Activated naive CD4-positive, alpha-beta T cell treated with anti-CD3 and anti-CD28 coated beads for 36 hours (primary cell): Measurements from ENCODE around the gene USP22. TPM values are rescaled to one million over a fixed set of nuclear protein-coding genes. Genes with fewer than 3 reads are reported as not detected.
"Not testable (repeated sequence)": the region's sequence is repeated elsewhere in the genome, so short reads cannot be mapped to it uniquely, and the experiment has no call there.

Experiments
- CTCF ChIA-PET: fragments of 350-600 bp; sonication (Branson Sonifier 250); formaldehyde crosslinking; loops from one replicate; lab custom pipeline; 2021; ENCODE audit warnings: antibody characterized with exemption; lab: Charles Lee
- DNase-seq: peaks from one replicate; pipeline ENCODE4 v3.0.0-alpha.2; 2020
- H3K27ac Mint-ChIP-seq: one replicate; pipeline ENCODE4 v1.8.0; 2021; ENCODE audit warnings: mild to moderate bottlenecking, mixed read lengths
- H3K27me3 Mint-ChIP-seq: one replicate; pipeline ENCODE4 v1.8.0; 2021; ENCODE audit warnings: low read depth, mixed read lengths
- H3K36me3 Mint-ChIP-seq: one replicate; pipeline ENCODE4 v1.8.0; 2021; ENCODE audit warnings: low read depth, mixed read lengths
- H3K4me1 Mint-ChIP-seq: one replicate; pipeline ENCODE4 v1.8.0; 2021; ENCODE audit warnings: low read depth, mixed read lengths
- H3K4me3 Mint-ChIP-seq: one replicate; pipeline ENCODE4 v1.8.0; 2021; ENCODE audit warnings: mild to moderate bottlenecking, moderate library complexity, mixed read lengths
- H3K9me3 Mint-ChIP-seq: one replicate; pipeline ENCODE4 v1.8.0; 2021; ENCODE audit warnings: mixed read lengths
- intact Hi-C: fragments of 100-400 bp; cut with micrococcal nuclease; formaldehyde crosslinking; loops from one replicate; pipeline ENCODE4 v1.15.1; 2023
- total RNA-seq, 2 experiments: library from RNA; stranded (reverse); gene quantifications; one replicate each; pipeline ENCODE4 v1.2.3, GENCODE V29; 2021

Gene USP22
- total RNA-seq = 100 to 1,000 TPM; 140 to 144 TPM

DNA sequence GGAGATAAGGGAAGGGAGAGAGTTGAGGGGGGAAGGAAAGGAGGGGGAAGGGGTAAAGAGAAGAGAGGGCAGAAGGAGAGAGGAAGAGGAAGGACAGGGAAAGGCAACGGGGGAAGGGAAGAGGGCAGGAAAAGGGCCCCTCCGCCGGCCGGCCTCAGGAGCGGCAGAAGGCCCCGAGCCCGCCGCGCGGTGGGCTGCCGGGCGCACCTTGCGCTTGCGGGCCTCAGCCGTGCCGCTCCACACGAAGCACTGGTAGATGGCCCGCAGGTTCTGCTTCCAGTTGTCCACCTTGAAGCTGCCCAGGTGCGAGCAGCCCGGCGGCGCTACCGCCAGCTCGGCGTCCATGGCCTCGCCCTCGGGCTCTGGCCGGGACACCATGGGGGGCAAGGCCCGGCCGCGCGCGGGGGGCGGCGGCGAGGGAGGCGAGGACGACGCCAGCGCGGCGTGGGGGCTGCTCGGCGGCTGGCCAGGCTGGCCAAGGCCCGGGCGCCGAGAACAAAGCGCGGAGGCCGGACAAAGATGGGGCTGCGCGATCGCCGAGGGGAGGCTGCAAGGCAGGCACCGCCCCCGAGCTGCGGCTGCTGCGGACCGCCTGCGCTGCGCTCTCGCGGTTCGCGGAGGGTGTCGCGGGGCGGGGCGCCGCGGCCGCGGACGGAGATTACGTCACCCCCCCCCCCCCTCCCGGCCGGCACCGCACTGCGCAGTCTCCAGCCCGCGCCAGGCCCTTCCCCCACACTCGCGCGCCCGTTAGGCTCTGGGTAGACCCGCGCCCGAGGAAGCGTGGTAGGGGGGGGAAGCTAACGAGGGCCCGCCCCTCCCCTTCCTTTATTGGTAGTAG, at the start of gene USP22:
Gene USP22, minus strand, starts transcription at position 554 of the 838 bp plus-strand sequence. Its CDS starts 176 bp downstream, at position 378.
- DNase-seq = no peak
- H3K4me1 Mint-ChIP-seq = peaks cover 32% of the 10 kb centered on the region
- H3K9me3 Mint-ChIP-seq = no peaks in the 10 kb centered on the region
- intact Hi-C loops = loop anchor here (1.0 to 5.0 kb wide), 12 partner anchors 8 to 888 kb away; partner anchors contain the start of genes DHRS7B, NATD1 and TMEM11
- no peaks in the 10 kb centered on the region for H3K27me3 Mint-ChIP-seq
- H3K36me3 Mint-ChIP-seq = peaks cover 10% of the 10 kb centered on the region
- CTCF ChIA-PET = interaction anchor here (0.6 to 2.7 kb wide), 11 partner anchors 9 to 245 kb away, joined by 3 to 25 read pairs (median 5); no protein-coding TSS in a partner anchor
- peak within 1 kb of the TSS; percentile 95 for H3K27ac Mint-ChIP-seq
- H3K4me3 Mint-ChIP-seq = peak within 1 kb of the TSS; percentile 99

DNA sequence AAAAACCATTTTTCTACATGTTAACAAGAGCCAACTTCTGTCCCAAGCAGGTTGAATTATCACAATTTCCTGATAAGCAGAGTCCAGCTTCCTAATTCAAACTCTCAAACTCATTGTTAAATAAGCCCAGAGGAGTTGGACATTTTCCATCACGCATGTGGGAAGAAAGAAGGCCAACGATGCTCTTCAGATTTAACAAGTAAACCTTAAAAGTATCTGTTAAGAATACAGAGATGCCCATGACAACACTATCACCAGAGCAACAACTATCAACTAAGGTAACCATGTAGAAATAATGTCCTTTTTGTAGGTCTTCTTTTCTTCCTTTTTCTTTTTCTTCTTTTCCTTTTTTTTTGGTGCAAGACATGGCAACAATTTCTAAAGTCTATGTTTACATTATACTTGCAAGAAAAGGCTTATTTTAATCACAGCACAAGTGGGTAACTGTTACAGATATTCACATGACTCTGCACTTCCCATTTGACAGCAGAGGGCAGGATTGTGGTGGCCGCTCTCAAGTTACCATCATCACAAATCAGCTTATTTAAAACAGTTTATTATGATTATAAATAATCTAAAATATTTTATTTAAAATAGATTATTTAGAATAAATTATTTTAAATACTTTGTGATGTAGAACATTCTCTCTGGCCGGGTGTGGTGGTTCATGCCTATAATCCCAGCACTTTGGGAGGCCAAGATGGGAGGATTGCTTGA, 48.2 kb upstream of the USP22 start:
- Mint-ChIP-seq H3K9me3 (no peaks in the 10 kb centered on the region), H3K36me3 (no peaks in the 10 kb centered on the region), H3K27me3 (no peaks in the 10 kb centered on the region), H3K4me1 (no peaks in the 10 kb centered on the region), H3K27ac (no peak overlapping the region), H3K4me3 (no peak overlapping the region)
- intact Hi-C loops = no loop called here
- DNase-seq = no peak
- CTCF ChIA-PET = no interaction called here

DNA sequence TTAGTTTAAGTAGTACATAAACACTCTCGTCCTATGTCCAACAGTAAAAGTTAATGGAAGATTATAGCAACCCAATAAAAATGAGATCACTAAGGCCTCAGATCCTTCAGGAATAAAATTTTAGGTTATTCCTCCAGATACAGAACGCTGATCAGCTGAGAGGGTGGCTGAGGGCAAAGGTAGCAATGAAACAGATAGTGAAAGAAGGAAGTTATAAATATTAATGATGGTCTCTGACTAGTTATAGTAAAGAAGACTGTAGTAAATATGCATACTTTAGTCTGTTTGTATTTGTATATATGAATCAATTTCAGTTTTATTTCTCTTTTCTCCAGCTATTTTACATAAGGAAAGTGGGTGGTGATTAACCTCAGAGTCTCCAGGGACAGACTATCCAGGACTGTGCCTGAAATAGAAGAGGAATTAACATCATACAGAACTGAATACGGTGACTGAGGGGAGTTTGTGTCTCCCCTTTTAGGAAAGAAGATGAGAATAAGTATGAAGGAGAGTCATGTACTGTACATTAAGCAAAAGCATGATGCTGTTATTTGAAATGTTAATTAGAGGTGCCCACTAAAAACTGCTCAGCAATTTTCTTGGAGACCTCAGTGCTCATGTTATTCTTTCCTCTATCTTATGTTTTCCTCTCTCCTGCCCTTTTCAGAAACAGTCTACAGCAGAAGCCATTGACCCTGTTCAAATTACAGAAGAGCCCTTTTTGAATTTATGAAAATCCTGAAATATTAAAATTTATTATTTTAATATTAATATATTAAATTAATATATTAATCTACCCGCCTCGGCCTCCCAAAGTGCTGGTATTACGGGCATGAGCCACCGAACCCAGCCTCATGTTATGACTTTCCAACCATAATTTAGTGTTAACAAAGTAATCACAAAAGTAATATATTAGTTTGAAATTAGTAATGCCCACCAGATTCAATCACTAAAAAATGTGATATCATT, 47.4 kb upstream of the USP22 start:
- H3K36me3 Mint-ChIP-seq = no peaks in the 10 kb centered on the region
- H3K4me1 Mint-ChIP-seq = no peaks in the 10 kb centered on the region
- CTCF ChIA-PET = no interaction called here
- no peak overlapping the region for H3K4me3 Mint-ChIP-seq
- H3K27me3 Mint-ChIP-seq = no peaks in the 10 kb centered on the region
- intact Hi-C loops = no loop called here
- no peak overlapping the region for H3K27ac Mint-ChIP-seq
- no peaks in the 10 kb centered on the region for H3K9me3 Mint-ChIP-seq
- no peak for DNase-seq

DNA sequence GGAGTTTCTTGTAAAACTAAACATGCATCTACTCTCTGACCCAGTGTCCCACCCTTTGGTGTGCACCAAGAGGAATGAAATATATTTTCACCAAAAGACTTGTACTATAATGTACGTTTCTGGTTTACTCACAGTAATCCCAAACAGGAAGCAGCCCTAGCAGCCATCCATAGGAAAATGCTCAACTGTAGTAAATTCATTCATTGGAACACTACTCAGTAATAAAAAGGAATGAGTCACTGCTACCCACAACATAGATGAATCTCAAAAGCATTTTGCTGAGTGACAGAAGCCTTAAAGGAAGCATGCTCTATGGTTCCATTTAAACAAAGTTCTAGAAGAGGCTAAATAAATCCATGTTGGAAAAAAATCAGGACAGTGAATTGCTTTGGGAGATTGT, 46.3 kb upstream of the USP22 start:
- Mint-ChIP-seq H3K9me3 (no peaks in the 10 kb centered on the region), H3K27me3 (no peaks in the 10 kb centered on the region), H3K27ac (no peak overlapping the region), H3K36me3 (no peaks in the 10 kb centered on the region), H3K4me3 (no peak overlapping the region), H3K4me1 (no peaks in the 10 kb centered on the region)
- CTCF ChIA-PET = no interaction called here
- DNase-seq = no peak
- intact Hi-C loops = no loop called here

DNA sequence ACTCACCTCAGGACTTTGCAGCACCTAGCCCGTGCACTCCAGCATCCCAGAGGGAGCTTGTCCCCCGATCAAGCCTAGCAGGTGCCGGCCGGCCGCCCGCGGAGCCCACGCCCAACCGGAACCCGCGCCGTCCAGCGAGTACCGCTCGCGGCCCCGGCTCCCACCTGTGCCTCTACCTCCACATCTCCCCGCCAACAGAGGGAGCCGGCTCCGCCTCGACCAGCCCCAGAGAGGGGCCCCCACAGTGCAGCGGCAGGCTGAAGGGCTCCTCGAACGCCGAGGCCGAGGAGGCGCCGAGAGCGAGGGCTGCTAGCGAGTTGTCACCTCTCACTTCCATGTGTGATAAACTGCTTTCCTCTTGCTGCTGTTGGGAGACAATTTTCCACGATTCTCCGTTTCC, 42.9 kb upstream of the USP22 start:
- Mint-ChIP-seq H3K4me1 (no peaks in the 10 kb centered on the region), H3K27ac (no peak overlapping the region), H3K36me3 (no peaks in the 10 kb centered on the region), H3K9me3 (no peaks in the 10 kb centered on the region), H3K4me3 (no peak overlapping the region), H3K27me3 (no peaks in the 10 kb centered on the region)
- no peak for DNase-seq
- CTCF ChIA-PET = no interaction called here
- intact Hi-C loops = no loop called here

DNA sequence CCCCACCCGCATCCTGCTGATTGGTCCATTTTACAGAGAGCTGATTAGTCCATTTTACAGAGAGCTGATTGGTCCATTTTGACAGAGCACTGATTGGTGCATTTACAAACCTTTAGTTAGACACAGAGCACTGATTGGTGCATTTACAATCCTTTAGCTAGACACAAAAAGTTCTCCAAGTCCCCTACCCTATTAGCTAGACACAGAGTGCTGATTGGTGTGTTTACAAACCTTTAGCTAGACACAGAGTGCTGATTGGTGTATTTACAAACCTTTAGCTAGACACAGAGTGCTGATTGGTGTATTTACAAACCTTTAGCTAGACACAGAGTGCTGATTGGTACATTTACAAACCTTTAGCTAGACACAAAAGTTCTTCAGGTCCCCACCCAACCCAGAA, 42.5 kb upstream of the USP22 start:
- H3K9me3 Mint-ChIP-seq, H3K36me3 Mint-ChIP-seq, intact Hi-C loops, H3K27ac Mint-ChIP-seq, CTCF ChIA-PET, H3K4me3 Mint-ChIP-seq, H3K27me3 Mint-ChIP-seq, DNase-seq, H3K4me1 Mint-ChIP-seq: not testable (repeated sequence)

DNA sequence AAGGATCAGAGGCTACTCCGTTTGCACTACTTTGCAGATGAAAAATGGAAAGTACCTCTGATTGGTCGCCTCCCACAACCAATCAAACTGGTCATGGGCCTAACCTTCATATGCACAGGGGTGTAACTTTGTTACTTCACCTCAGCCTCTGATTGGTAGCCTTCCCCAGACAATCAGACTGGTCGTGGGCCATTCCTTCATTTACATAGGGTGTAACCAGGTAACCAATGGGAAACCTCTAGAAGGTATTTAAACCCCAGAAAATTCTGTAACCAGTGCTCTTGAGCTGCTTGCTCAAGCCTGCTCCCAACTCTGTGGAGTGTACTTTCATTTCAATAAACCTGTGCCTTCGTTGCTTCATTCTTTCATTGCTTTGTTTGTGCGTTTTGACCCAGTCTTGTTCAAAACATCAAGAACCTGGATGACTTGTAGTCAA, 39.2 kb upstream of the USP22 start:
- H3K9me3 Mint-ChIP-seq = no peaks in the 10 kb centered on the region
- intact Hi-C loops = no loop called here
- DNase-seq = no peak
- no peak overlapping the region for H3K4me3 Mint-ChIP-seq
- no peaks in the 10 kb centered on the region for H3K4me1 Mint-ChIP-seq
- H3K27me3 Mint-ChIP-seq = no peaks in the 10 kb centered on the region
- H3K27ac Mint-ChIP-seq = no peak overlapping the region
- no peaks in the 10 kb centered on the region for H3K36me3 Mint-ChIP-seq
- CTCF ChIA-PET = interaction anchor here (1.5 kb wide), 1 partner anchor 38 kb away, joined by 3 read pairs; no protein-coding TSS in a partner anchor

DNA sequence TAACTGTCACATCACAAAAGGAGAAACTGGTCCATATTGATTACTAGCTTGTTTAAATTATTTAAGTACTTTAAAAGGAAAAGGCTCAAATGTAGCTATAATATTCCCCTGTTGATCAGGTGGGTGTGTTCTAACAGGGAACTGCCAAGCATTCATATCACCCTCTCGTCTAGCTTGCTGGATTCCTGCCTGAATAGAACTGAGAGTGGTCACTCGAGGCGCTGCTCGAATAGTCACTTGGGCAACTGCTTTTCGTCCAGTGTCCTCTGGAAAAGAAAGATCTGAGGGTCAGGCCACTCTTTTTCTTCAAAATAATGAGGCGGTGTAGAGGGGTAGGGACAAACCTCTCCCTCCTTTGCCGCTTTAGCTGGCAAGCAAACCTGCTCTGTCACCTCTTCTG, 36.4 kb upstream of the USP22 start:
- no peaks in the 10 kb centered on the region for H3K4me1 Mint-ChIP-seq
- CTCF ChIA-PET = interaction anchor here (1.5 kb wide), 1 partner anchor 36 kb away, joined by 4 read pairs; the partner anchor contains the start of gene USP22
- intact Hi-C loops = no loop called here
- H3K27ac Mint-ChIP-seq = no peak overlapping the region
- DNase-seq = no peak
- no peaks in the 10 kb centered on the region for H3K27me3 Mint-ChIP-seq
- no peaks in the 10 kb centered on the region for H3K9me3 Mint-ChIP-seq
- H3K36me3 Mint-ChIP-seq = no peaks in the 10 kb centered on the region
- H3K4me3 Mint-ChIP-seq = no peak overlapping the region

DNA sequence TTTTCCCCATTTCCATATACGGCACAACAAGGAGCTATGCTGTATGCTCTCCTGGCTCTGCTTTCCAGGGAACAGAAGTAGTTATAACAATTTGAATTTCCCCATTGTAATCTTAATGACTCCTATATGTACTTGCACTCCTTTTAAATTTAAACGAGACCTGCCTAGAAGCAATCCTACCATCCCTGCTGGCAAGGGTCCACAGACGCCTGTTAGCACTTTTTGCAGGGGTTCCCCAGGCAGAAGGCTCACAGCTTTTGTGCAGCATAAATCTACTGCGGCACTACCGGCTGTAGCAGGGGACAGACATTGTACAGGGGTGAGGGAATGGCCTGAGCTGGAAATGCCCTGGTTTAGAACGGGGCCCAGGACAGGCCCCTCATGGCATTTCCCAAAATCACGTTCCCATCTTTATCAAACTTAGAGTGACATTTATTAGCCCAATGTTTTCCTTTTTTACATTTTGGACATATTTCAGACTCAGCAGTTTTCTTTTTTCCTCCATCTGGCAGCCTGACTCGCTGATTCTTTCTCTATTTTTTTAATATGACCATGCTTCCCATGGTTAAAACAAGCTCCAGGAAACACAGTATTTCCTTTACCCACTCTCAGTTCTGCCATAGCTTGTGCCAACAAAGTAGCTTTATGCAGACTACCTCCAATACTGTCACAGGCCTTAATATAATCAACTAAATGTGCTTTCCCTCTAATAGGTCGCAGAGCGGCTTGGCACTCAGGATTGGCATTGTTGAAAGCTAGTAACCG, 35.4 kb upstream of the USP22 start:
- H3K4me3 Mint-ChIP-seq = no peak overlapping the region

DNA sequence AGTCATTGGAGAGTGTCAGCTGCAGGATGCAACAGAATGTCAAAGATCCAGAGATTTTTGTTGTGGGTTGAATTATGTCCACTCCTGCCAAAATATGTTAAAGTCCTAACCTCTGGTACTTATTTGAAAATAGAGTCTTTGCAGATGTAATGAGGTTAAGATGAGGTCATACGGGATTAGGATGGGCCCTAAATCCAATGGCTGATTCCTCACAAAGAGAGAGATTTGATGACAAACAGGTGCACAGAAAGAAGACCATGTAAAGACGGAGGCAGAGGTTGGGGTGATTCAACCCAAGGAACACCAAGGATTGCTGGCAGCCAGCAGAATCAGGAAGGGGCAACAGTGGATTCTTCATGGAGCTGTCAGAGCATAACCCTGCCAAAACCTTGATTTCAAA, 34.5 kb upstream of the USP22 start:
- no peak for DNase-seq
- Mint-ChIP-seq H3K4me1 (no peaks in the 10 kb centered on the region), H3K4me3 (no peak overlapping the region), H3K9me3 (no peaks in the 10 kb centered on the region), H3K27ac (no peak overlapping the region), H3K36me3 (no peaks in the 10 kb centered on the region), H3K27me3 (no peaks in the 10 kb centered on the region)
- CTCF ChIA-PET = interaction anchor here (0.6 kb wide), 1 partner anchor 22 kb away, joined by 6 read pairs; no protein-coding TSS in a partner anchor
- intact Hi-C loops = no loop called here

More for the DNA sequence above, 35.4 kb upstream of the USP22 start:
- Mint-ChIP-seq H3K27me3 (no peaks in the 10 kb centered on the region), H3K9me3 (no peaks in the 10 kb centered on the region), H3K27ac (no peak overlapping the region), H3K4me1 (no peaks in the 10 kb centered on the region), H3K36me3 (no peaks in the 10 kb centered on the region)
- intact Hi-C loops = no loop called here
- CTCF ChIA-PET = interaction anchor here (0.6 to 1.5 kb wide), 2 partner anchors 15 to 35 kb away, joined by 4 to 6 read pairs; partner anchors contain the start of gene USP22
- DNase-seq = no peak

DNA sequence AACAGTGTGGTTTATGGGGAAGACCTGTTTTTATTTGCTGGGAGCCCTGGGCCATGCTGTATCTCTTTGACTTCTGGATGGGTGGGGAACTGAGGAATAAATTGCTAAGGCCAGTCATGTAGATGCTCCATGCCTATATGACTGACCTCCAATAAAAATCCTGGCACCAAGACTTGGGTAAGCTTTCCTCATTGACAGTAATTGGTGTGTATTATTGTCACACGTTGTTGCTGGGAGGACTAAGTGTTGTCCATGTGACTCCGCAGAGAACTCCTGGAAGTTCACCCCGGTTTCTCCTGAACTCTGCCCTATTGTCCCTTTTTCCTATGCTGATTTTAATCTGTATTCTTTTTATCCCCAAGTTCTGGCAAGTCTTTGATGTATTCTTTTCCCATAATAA, 33.4 kb upstream of the USP22 start:
- Mint-ChIP-seq H3K4me1 (no peaks in the 10 kb centered on the region), H3K27me3 (no peaks in the 10 kb centered on the region), H3K27ac (no peak overlapping the region), H3K9me3 (no peaks in the 10 kb centered on the region), H3K36me3 (no peaks in the 10 kb centered on the region), H3K4me3 (no peak overlapping the region)
- CTCF ChIA-PET = no interaction called here
- DNase-seq = no peak
- intact Hi-C loops = no loop called here
